ENCODE measurements around the gene ITPK1.

GRCh38 chr14:92962031-92962830, 153.5 kb downstream of the ITPK1 start:
- TF ChIP-seq, protein P1, sequence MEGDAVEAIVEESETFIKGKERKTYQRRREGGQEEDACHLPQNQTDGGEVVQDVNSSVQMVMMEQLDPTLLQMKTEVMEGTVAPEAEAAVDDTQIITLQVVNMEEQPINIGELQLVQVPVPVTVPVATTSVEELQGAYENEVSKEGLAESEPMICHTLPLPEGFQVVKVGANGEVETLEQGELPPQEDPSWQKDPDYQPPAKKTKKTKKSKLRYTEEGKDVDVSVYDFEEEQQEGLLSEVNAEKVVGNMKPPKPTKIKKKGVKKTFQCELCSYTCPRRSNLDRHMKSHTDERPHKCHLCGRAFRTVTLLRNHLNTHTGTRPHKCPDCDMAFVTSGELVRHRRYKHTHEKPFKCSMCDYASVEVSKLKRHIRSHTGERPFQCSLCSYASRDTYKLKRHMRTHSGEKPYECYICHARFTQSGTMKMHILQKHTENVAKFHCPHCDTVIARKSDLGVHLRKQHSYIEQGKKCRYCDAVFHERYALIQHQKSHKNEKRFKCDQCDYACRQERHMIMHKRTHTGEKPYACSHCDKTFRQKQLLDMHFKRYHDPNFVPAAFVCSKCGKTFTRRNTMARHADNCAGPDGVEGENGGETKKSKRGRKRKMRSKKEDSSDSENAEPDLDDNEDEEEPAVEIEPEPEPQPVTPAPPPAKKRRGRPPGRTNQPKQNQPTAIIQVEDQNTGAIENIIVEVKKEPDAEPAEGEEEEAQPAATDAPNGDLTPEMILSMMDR (IDR thresholded peaks at IDR 0.05; ENCODE audit: borderline replicate concordance, extremely low read depth, low read length, poor library complexity, severe bottlenecking), result no peak
- no peak for TF ChIP-seq EZH2 (IDR thresholded peaks at IDR 0.05; ENCODE audit: borderline replicate concordance, low read depth, low read length, severe bottlenecking)

Data from DND-41 (cell line).